T-helper 2 cell treated with Interferon-gamma antibody and Interleukin-4, amounts not matched to agents 5 μg/mL and 100 μg/mL, for 36 hours (primary cell): ENCODE measurements around the gene ADAMTS4.

Experiments used
- DNase-seq: peaks from one replicate; pipeline ENCODE4 v3.0.0; 2021; ENCODE audit warnings: low spot score
- H3K27ac Mint-ChIP-seq: one replicate; pipeline ENCODE4 v1.8.0; 2021; ENCODE audit warnings: mild to moderate bottlenecking, mixed read lengths
- H3K27me3 Mint-ChIP-seq: one replicate; pipeline ENCODE4 v1.8.0; 2021; ENCODE audit warnings: low read depth, mixed read lengths
- H3K36me3 Mint-ChIP-seq: one replicate; pipeline ENCODE4 v1.8.0; 2021; ENCODE audit warnings: low read depth, mixed read lengths
- H3K4me1 Mint-ChIP-seq: one replicate; pipeline ENCODE4 v1.8.0; 2021; ENCODE audit warnings: low read depth, mixed read lengths
- H3K4me3 Mint-ChIP-seq: one replicate; pipeline ENCODE4 v1.8.0; 2022; ENCODE audit warnings: mild to moderate bottlenecking, moderate library complexity, mixed read lengths
- H3K9me3 Mint-ChIP-seq: one replicate; pipeline ENCODE4 v1.8.0; 2021; ENCODE audit warnings: mixed read lengths

ADAMTS4 gene

DNA sequence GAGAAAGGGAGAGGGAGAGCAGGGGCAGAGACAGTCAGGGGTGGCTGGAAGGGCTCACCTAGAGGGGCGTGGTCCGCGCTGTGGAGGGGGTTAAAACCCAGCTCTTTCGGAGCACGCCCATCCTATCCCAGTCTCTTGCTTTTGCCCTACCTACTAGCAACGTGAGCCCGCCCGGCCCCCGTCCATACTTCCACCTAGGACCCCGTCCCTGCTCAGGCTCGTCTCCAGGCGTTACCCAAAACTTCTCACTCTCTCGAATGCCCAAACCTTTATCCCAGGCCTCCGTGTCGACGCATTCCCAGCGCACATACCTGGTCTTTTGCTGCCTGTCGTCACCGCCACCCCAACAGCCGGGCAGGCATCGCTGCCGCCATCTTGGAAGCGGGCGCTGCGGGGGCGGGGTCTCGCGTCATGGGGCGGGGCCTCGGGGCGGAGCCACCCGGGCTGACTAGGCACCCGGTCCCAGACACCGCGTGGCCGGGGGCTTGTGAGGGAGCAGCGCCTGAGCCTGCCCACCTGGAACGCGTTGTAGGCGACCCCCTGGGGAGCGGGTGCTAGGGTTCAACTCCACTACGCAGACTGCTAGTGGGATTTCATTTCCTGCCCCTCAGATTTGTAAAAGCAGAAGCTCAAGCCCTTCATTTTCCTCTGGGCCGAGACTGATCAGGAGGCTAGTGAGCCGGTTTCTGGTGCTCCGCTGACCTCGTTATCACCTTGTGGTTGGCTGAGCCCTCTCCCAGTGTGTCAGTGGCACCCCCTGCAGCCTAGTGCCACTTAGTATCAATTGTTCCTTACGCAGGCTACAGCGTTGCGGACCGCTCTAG lies 21.5 kb downstream of the ADAMTS4 start, which contains the start of gene B4GALT3:
B4GALT3 (minus strand) TSS at position 396 of the 824 bp plus-strand sequence. CDS start 1,447 bp downstream, outside the sequence.
- Mint-ChIP-seq H3K27me3 (no peaks in the 10 kb centered on the region), H3K9me3 (no peaks in the 10 kb centered on the region), H3K36me3 (peaks cover 43% of the 10 kb centered on the region), H3K4me3 (peak within 1 kb of the TSS; percentile 100), H3K27ac (peak within 1 kb of the TSS; percentile 100), H3K4me1 (peaks cover 45% of the 10 kb centered on the region)
- peak; percentile 91 for DNase-seq

DNA sequence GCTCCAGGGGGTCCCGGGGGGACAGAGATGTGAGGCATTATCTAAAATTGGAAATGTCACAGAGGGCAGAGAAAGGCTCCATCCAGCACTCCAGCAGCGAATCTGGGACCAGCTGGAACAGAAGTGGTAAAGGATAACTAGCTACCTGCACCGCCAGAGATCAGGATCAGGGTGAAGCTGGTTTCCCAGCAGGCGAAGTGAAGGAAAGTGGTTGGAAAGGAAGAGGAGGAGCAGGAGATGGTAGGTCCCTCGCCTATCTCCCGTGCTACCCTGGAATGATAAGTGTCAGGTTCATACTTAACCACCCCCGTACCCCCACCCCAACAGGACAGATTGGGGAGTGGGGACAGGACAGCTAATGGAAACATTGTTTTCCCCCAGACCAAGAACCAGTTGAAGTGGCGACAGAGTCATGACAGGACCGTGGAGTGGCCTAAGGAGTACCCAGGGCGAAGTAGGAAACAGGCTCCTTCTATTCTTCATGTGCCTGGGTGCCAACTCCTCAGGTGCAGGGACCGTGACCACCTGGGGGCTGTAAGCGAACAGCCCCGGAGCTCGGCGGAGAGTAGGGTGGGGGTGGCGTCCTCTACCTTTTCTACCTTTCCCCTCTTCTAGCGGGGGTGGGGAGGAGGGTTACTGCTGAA lies 22.3 kb downstream of the ADAMTS4 start:
- peak overlapping the region; percentile 100 for H3K27ac Mint-ChIP-seq
- H3K4me1 Mint-ChIP-seq, result peaks cover 41% of the 10 kb centered on the region
- peaks cover 43% of the 10 kb centered on the region for H3K36me3 Mint-ChIP-seq
- H3K4me3 Mint-ChIP-seq, result peak overlapping the region; percentile 100
- H3K9me3 Mint-ChIP-seq, result no peaks in the 10 kb centered on the region
- no peak for DNase-seq
- H3K27me3 Mint-ChIP-seq, result no peaks in the 10 kb centered on the region

DNA sequence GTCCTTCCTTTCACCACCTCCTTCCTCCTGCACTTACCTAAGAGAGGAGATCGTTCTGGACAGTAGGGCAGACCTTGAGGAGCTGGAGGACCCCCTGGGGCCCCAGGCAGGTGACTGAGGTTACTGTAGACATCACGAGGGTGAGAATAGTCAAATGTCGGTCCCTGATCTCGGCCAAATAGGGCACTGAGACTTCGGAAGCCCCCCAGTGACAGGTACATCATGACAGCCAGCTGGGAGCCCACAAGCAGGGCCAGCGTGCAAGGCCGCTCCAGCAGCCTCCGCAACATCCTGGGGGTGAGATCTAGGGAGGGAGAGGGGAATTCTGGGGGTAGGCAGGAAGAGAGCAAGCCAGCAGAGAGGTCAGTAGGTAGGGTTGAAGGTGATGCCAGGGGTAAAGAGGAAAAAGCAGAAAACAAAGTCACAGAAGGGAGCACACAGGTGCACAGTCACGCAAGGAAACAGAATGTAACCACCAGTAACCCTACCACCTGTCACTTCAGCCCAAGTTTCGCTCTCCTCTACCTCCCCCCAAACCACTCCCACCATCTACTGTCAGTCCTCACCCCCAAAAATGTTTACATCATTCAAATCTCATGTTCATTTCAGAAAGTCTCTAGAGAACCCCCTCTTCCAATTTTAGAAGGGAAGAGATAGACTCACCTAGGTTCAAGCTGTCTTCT lies 22.9 kb downstream of the ADAMTS4 start:
- H3K4me3 Mint-ChIP-seq, result peak overlapping the region; percentile 100
- H3K27me3 Mint-ChIP-seq, result no peaks in the 10 kb centered on the region
- H3K4me1 Mint-ChIP-seq, result peaks cover 38% of the 10 kb centered on the region
- H3K27ac Mint-ChIP-seq, result peak overlapping the region; percentile 100
- peaks cover 48% of the 10 kb centered on the region for H3K36me3 Mint-ChIP-seq
- no peak for DNase-seq
- no peaks in the 10 kb centered on the region for H3K9me3 Mint-ChIP-seq

DNA sequence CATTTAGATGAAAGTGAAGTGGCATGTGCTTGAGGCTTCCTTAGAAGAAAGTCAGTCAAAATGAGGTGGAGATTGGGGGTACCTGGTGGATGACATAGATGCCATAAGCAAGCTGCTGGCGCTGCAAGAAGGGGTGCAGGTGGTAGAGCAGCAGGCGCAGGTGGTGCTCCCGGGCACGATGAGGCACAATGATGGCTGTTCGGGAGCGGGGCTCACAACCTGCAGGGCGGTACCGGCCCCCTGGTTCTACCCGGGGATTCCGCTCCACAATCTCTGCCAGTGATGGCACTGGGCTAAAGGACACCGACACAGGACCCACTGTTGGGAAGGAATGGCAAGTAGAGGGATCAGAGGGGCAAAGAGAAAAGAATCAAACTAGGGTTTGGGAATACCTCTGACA lies 23.9 kb downstream of the ADAMTS4 start:
- peak overlapping the region; percentile 100 for H3K27ac Mint-ChIP-seq
- peaks cover 29% of the 10 kb centered on the region for H3K4me1 Mint-ChIP-seq
- no peaks in the 10 kb centered on the region for H3K9me3 Mint-ChIP-seq
- H3K27me3 Mint-ChIP-seq, result no peaks in the 10 kb centered on the region
- DNase-seq, result no peak
- H3K4me3 Mint-ChIP-seq, result peak overlapping the region; percentile 32
- H3K36me3 Mint-ChIP-seq, result peaks cover 54% of the 10 kb centered on the region

DNA sequence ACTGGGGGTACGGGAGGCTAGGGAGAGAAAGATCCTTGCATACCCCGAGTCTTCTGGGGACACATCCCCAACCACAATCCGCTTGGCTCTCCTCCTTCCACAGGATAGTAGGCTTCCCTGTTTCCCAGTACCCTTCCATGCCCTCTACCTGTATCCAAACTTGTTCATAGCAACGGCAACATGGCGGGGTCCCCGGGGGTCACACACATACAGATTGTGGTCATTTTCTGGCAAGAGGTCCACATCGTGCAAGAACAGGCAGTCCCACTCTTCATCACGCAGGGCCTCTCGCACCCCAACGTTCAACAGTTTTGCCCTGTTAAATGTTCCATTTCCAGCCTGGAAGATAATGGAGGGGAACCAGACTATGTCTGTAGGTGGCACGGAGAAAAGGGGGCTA lies 25.1 kb downstream of the ADAMTS4 start:
- H3K9me3 Mint-ChIP-seq, result no peaks in the 10 kb centered on the region
- peak overlapping the region; percentile 13 for H3K27ac Mint-ChIP-seq
- H3K27me3 Mint-ChIP-seq, result no peaks in the 10 kb centered on the region
- peaks cover 58% of the 10 kb centered on the region for H3K36me3 Mint-ChIP-seq
- no peak overlapping the region for H3K4me3 Mint-ChIP-seq
- no peak for DNase-seq
- peaks cover 28% of the 10 kb centered on the region for H3K4me1 Mint-ChIP-seq

DNA sequence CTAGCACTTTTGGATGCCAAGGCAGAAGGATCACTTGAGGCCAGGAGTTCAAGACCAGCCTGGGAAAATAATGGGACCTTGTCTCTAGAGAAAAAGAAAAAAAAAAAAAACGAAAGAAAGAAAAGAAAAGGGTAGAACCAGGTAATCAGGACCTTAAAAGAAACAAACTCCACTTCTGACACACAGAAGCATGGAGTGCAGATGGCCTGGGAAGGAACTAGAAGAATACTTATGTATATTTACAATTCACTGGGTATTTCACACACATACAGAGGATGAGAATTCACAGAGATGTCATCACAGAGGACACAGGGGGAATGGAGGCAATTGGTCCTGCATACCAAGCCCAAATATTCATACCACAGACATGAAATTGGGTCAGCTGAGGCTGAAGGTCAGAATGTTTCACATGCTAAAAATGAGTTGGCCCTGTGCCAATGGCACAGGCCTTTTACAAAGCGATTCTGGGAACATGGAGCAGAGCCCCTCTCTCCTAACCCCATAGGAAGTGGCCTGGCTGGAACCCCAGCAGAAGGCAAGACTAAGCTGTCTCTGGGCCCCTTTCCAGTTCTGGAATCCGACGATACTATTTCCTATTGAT lies 26.0 kb downstream of the ADAMTS4 start:
- Mint-ChIP-seq H3K36me3 (peaks cover 62% of the 10 kb centered on the region), H3K4me3 (no peak overlapping the region), H3K4me1 (peaks cover 27% of the 10 kb centered on the region), H3K9me3 (no peaks in the 10 kb centered on the region), H3K27me3 (no peaks in the 10 kb centered on the region), H3K27ac (no peak overlapping the region)
- DNase-seq, result no peak

DNA sequence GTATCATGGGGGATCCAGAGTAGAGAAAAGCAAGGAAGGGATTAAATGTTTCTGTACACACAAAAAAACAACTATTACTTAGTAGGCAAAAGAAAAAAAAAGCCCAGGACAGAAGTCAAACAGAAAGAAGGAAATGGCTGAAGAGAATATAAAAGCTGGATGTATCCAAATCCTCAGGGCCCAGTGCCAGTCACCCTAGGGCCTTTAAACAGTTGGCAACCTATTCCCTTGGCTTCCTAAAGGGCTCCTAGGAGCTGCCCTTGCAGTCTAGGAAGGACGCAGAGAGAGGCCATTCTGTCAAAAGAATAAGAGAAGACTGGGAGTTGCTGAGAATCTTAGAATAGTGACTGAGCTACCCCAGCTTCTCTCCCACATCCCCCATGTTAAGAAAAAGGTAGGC lies 26.5 kb downstream of the ADAMTS4 start:
- DNase-seq, result no peak
- peaks cover 22% of the 10 kb centered on the region for H3K4me1 Mint-ChIP-seq
- H3K36me3 Mint-ChIP-seq, result peaks cover 62% of the 10 kb centered on the region
- H3K27ac Mint-ChIP-seq, result no peak overlapping the region
- no peak overlapping the region for H3K4me3 Mint-ChIP-seq
- H3K9me3 Mint-ChIP-seq, result no peaks in the 10 kb centered on the region
- H3K27me3 Mint-ChIP-seq, result no peaks in the 10 kb centered on the region

DNA sequence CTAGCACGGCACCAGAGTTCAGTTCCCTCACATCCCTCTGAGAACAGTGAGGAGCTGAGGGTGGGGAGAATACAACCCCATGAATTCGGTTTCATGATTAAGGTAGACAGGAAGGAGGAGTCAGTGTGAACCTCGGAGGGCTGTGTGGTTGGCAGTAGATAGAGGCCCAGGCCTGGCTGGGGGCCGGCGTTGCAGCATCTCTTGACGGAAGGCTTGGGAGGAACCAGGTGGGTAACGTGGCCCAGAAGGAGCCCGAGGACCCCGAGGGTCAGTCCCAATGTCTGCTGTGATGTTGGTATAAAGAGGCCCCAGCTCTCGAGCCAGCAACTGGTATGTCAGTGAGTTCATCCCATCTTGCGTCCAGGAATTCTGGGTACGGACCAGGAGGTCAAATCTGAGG lies 27.2 kb downstream of the ADAMTS4 start:
- no peak overlapping the region for H3K27ac Mint-ChIP-seq
- H3K27me3 Mint-ChIP-seq, result no peaks in the 10 kb centered on the region
- H3K4me3 Mint-ChIP-seq, result no peak overlapping the region
- no peaks in the 10 kb centered on the region for H3K9me3 Mint-ChIP-seq
- H3K36me3 Mint-ChIP-seq, result peaks cover 59% of the 10 kb centered on the region
- DNase-seq, result no peak
- H3K4me1 Mint-ChIP-seq, result peaks cover 27% of the 10 kb centered on the region

DNA sequence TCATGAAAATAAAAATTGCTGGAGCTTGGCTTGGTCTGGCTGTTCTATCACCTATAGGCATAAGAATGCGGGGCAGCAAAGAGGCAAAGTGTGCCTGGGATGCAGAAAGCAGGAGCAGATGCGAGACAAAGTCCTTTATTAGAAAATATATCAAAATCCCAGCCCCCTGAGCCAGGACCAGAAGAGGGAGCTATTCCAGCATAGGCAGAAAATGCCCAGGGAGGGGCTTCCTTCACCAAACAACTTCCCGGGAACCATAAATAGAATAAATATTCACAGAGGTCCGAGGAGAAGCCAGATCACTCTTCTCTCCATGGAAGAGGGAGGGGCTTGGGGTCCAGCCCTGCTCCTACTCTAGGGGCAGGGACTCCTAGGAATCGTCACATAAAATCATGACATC lies 27.7 kb downstream of the ADAMTS4 start:
- DNase-seq, result no peak
- Mint-ChIP-seq H3K27ac (no peak overlapping the region), H3K27me3 (no peaks in the 10 kb centered on the region), H3K36me3 (peaks cover 57% of the 10 kb centered on the region), H3K4me3 (no peak overlapping the region), H3K4me1 (peaks cover 22% of the 10 kb centered on the region), H3K9me3 (no peaks in the 10 kb centered on the region)

DNA sequence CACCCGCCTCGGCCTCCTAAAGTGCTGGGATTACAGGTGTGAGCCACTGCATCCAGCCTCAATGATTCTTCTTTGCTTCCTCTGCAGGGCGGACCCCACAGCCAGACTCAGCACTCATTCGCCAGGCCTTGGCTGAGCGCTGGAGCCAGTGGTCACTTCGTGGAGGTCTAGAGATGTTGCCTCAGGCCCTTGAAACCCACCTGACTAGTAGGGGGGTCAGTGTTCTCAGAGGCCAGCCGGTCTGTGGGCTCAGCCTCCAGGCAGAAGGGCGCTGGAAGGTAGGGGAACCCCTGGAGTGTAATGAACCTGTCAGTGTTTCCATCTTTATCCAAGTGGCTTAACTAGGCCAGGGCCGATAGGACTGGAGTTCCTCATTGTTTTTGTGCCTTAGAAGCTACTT lies 29.9 kb downstream of the ADAMTS4 start:
- Mint-ChIP-seq H3K4me1 (peaks cover 19% of the 10 kb centered on the region), H3K4me3 (no peak overlapping the region), H3K36me3 (peaks cover 48% of the 10 kb centered on the region), H3K9me3 (no peaks in the 10 kb centered on the region), H3K27ac (no peak overlapping the region), H3K27me3 (no peaks in the 10 kb centered on the region)
- no peak for DNase-seq

DNA sequence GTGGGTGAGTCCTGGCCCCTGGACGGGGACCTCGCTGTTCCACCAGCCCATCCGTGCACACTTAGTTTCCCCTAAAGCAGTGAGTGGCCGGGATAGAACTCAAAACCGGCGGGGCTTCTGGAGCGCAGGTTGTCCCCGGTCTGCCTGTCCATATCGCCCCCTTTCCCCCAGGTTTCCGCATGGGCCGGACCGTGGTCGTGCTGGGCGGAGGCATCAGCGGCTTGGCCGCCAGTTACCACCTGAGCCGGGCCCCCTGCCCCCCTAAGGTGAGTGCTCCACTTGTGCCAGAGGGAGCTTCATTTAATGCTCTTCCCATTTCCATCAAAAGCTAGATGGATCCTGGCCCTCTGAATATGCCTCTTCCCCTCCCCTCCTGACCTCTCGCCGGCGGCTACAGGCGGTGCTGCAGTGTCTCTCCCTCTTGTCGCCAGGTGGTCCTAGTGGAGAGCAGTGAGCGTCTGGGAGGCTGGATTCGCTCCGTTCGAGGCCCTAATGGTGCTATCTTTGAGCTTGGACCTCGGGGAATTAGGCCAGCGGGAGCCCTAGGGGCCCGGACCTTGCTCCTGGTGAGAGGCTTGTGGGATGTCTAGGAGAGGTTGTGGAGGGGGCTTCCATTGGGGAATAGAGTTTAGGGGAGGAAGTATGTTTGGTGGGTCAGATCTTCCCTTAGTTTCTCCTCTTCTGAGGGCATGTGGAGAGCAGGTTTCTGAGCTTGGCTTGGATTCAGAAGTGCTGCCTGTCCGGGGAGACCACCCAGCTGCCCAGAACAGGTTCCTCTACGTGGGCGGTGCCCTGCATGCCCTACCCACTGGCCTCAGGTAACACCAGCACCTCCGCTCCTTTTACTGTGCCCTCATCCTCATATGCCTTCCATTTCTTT lies 31.9 kb downstream of the ADAMTS4 start:
- peak overlapping the region; percentile 93 for H3K4me3 Mint-ChIP-seq
- no peaks in the 10 kb centered on the region for H3K27me3 Mint-ChIP-seq
- H3K9me3 Mint-ChIP-seq, result no peaks in the 10 kb centered on the region
- DNase-seq, result no peak
- H3K4me1 Mint-ChIP-seq, result peaks cover 18% of the 10 kb centered on the region
- H3K27ac Mint-ChIP-seq, result peak overlapping the region; percentile 99
- H3K36me3 Mint-ChIP-seq, result peaks cover 44% of the 10 kb centered on the region

DNA sequence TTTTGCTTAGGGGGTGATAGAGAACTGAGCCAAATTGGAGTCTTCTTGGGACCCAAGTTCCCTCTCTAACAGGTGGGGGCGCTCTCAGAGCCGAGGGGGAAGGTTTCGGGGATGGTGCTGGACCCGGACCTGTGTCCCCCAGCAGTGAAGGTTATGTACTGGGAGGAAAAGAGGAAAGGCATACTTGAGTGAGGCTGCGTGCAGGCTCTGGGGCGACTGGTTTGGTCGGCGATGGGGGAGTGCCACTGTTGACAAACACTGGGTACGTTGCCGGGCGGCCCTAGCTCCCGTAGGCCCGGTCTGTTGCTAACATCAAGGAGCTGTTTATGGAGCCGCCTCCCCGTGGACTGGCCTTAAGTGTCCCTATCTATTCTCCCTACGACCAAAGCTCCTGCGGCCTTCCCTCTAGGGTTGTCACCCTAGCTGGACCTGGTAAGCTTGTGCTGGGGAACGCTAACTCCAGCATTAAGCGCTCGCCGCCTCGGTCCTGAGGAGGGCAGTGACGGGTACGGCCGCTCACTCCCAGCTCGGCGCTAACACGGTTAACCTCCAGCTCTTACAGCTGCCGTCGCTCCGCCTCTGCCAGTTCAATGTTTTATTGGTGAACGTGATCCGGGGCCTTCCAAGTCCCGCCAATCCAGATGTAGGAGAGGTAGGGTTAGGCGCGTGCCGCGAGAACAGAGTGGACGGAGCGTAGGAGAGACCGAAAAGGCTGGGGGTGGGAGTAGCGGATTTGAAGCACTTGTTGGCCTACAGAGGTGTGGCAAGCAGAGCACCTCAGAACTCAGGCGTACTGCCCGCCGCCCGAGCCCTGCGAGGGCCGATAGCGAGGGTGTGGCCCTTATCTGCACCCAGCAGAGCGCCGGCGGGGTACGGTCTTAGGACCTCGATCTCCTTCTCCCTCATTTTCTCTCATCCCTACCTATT lies 32.8 kb downstream of the ADAMTS4 start, which contains the start of gene PPOX:
PPOX (plus strand) TSS at position 685 of the 927 bp plus-strand sequence. CDS start 422 bp downstream, outside the sequence.
- H3K9me3 Mint-ChIP-seq, result no peaks in the 10 kb centered on the region
- H3K36me3 Mint-ChIP-seq, result peaks cover 43% of the 10 kb centered on the region
- H3K4me3 Mint-ChIP-seq, result peak within 1 kb of the TSS; percentile 93
- H3K4me1 Mint-ChIP-seq, result peaks cover 25% of the 10 kb centered on the region
- peak within 1 kb of the TSS; percentile 99 for H3K27ac Mint-ChIP-seq
- no peaks in the 10 kb centered on the region for H3K27me3 Mint-ChIP-seq
- peak; percentile 96 for DNase-seq
